ENCODE data around the gene B4GALT4.
"Not testable (repeated sequence)": the region's sequence is repeated elsewhere in the genome, so short reads cannot be mapped to it uniquely, and the experiment has no call there.

The B4GALT4 gene

DNA sequence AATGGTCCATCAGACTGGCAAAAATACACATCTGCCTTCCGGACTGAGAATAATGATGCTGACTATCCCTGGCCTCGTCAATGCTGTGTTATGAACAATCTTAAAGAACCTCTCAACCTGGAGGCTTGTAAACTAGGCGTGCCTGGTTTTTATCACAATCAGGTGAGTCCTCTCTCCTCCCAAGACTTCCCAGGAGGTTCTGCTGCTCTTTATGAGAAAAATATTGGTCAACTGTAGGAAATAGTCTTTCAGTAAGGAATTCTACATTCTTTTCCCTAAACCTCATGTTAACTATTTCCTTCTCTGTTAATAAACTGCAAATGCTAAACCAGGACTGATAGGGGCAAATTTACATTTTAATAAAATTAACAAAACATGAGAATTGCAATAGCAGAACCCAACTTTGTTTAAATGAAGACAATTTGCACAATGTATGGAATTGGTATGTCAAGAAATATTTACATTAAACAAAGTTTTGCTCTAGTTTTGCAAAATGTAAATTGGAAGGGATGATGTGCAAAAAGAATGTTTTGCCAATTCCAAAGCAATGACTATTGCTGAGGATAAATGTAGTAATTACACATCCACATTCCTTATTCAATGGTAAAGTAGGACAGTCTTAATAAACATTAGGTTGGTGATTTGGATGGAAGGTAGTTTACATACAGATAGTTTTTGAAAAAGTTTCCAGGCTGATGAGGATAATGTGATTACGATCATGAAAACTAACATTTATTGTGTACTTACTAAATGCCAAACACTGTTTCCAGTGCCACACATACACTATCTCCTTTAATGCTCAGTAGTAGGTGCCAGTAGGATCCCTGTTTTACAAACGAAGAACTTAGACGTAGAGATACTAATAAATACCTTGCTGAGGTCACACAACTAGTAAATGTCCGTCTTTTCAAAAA is 46.2 kb downstream of the B4GALT4 start:
- no peak for DNase-seq

DNA sequence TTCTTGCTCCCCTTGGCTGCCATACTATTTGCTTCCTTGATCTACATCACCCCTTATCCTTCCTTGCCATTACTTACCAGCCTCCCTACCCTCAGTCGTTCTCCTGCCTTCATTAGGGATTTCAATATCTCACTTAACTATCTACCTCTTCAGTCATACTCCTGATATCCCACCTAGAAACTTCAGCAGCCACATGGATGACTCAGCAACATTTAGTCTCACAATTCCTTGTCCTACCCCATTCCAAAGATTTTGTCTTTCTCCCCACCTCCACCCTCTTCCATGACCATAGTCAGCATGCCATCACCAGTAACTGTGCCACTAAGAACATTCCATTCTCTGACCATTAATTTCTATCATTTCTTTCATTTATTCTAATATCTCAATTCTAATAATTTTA is 48.9 kb downstream of the B4GALT4 start:
- no peak for DNase-seq

DNA sequence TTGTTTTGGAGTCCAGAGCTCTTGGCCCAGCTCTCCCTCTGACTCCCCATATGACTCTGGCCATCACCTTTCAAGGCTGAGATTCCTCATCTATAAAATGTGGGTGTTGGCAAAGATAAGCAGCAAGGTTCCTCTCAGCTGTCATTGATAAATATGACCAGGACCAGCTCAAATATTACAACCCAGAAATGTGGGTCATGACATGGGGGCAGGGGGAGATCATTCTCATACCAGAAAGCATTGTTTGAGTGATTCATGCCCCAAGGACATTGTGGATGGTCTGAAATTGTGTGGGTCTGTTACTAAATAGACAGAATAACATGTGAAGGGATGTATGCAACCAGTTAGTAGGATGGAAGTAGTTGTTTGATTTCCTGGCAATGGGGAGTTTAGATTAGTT is 53.4 kb downstream of the B4GALT4 start:
- DNase-seq, result no peak

DNA sequence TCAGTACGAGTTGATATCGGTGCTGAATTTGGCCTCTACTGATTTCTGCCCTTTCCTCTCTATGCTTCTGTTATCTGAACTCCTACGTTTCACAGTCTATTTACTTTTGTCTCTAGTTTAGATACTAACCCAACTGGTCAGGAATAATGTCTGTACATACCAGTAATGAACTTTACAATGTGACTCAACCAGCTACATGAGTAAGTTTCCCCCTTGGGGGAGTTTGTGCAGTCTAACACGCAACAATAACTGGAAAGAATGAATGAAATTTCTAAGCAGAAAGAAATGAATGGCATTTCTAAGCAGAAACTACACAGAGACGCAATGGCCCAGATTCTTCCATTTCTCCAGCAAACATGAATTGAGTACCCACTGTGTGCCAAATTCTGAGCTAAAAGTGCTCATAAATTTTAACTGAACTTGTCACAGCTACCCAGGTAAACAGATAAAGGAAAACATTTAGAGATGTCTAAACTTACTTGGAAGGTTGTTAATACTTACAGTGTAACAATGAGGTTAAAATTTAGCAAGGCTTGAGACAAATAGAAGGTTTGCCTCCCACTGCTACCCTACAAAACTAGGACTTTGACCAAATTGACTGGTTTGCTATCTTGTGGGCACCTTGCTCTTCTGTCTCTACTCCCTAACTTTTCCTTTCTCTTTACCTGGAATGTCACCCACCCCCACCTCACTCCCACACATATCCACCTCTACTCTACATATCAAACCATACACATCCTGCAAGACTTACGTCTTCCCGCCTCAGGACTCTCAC is 55.7 kb downstream of the B4GALT4 start:
- DNase-seq, result no peak

DNA sequence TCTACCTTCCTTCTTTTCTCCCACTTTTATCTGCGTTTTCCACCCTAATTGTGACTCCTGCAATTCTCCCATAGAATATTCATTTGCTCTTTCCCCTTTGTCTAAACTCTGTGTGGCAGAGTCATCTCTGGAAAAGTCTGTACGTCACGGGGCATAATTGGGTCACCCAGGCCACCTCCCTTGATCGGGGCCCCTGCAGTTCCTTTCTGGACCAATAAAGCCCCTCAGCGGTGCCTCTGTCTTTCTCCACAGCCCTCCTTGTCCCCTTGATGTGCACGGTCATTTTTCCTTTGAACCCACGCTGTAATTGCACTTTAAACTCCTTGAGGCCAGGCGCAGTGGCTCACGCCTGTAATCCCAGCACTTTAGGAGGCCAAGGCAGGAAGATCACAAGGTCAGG is 56.6 kb downstream of the B4GALT4 start:
- no peak for DNase-seq

- no peak for DNase-seq
These were observed 58.9 kb downstream of the B4GALT4 start for GRCh38 chr3:119181765-119182164.

DNA sequence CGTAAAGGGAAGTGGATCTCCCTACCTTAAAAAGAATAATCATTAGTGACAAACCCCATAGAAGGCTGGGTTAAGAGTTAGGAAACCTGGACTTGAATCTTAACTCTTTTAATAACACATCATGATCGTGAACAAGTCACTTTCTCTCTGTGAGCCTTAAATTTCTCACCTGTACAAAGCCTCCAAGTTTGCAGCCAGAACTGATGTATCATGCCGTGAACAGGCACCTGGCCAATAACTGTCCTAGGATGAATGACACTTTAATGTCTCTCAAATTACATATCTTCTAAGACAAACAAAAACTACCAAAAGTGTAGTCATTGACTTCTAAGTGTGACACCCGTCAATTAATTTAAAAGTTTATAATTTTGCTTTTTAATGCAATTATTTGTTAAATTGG is 63.4 kb downstream of the B4GALT4 start:
- no peak for DNase-seq

GRCh38 chr3:119176778-119177177 is 63.9 kb downstream of the B4GALT4 start:
- DNase-seq, result no peak

- no peak for DNase-seq
These were observed 64.6 kb downstream of the B4GALT4 start for GRCh38 chr3:119175872-119176756.

- peak in 1 of 2 experiments; percentile 31 for DNase-seq
These were observed 67.4 kb downstream of the B4GALT4 start, which contains the start of gene UPK1B for GRCh38 chr3:119173325-119173724. UPK1B (plus strand) TSS chr3:119173598; CDS start chr3:119186742, 13,144 bp downstream.

- DNase-seq, result no peak
These were observed 69.9 kb downstream of the B4GALT4 start for GRCh38 chr3:119170821-119171220.

DNA sequence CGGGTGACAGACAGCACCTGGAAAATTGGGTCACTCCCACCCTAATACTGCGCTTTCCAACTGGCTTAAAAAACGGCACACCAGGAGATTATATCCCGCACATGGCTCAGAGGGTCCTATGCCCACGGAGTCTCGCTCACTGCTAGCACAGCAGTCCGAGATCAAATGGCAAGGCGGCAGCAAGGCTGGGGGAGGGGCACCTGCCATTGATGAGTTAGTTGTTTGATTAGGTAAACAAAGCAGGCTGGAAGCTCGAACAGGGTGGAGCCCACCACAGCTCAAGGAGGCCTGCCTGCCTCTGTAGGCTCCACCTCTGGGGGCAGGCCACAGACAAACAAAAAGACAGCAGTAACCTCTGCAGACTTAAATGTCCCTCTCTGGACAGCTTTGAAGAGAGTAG is 75.9 kb downstream of the B4GALT4 start:
- DNase-seq, result not testable (repeated sequence)
